GM12878 (cell line): Measurements from ENCODE around the gene PSMC3IP. TPM values are rescaled to one million over a fixed set of nuclear protein-coding genes. Genes with fewer than 3 reads are reported as not detected.
A peak's percentile ranks its signal among the peaks of the same experiment; 100 is the strongest.

Experiments used
- CBFB ChIP-seq: IDR thresholded peaks from 2 replicates; pipeline ENCODE4 v1.6.1; 2016; ENCODE audit warnings: antibody characterized with exemption, low read depth
- CREM ChIP-seq: IDR thresholded peaks from 2 replicates; pipeline ENCODE4 v1.6.1; 2014; ENCODE audit warnings: antibody characterized with exemption, low read depth
- EED ChIP-seq: sonication (generic); IDR thresholded peaks from 2 replicates; pipeline ENCODE4 v1.6.1; 2016; ENCODE audit warnings: antibody characterized with exemption, low read depth
- EGR1 ChIP-seq, 2 experiments: IDR thresholded peaks; 1 replicate in 1 of 2; 2 replicates in 1 of 2; pipeline ENCODE4 v1.6.1; 2011 to 2012; ENCODE audit warnings: low read depth in 2 of 2, low read length in 2 of 2, borderline replicate concordance in 1 of 2, mild to moderate bottlenecking in 1 of 2, moderate library complexity in 1 of 2
- ESRRA ChIP-seq: IDR thresholded peaks from 2 replicates; pipeline ENCODE4 v1.6.1; 2012; ENCODE audit warnings: mild to moderate bottlenecking, low read length, improper control_type of control experiment
- FOXM1 ChIP-seq: IDR thresholded peaks from 2 replicates; pipeline ENCODE4 v1.6.1; 2012; ENCODE audit warnings: low read depth, mild to moderate bottlenecking, inconsistent platforms, low read length, moderate library complexity
- HCFC1 ChIP-seq: fragments of 150-350 bp; IDR thresholded peaks from 2 replicates; pipeline ENCODE4 v1.6.1; 2014; ENCODE audit warnings: low read length
- IKZF1 ChIP-seq: fragments of 450-650 bp; conservative IDR thresholded peaks from 2 replicates; pipeline ENCODE4 v1.6.1; 2017; ENCODE audit warnings: antibody characterized with exemption, mild to moderate bottlenecking
- JUNB ChIP-seq: IDR thresholded peaks from 2 replicates; pipeline ENCODE4 v1.6.1; 2016; ENCODE audit warnings: antibody characterized with exemption, mild to moderate bottlenecking
- KLF5 ChIP-seq: fragments of 450-650 bp; IDR thresholded peaks from 2 replicates; pipeline ENCODE4 v1.6.1; 2014; ENCODE audit warnings: mild to moderate bottlenecking; ENCODE audit not compliant: partially characterized antibody
- LARP7 ChIP-seq: fragments of 450-650 bp; IDR thresholded peaks from 2 replicates; pipeline ENCODE4 v1.6.1; 2017; ENCODE audit warnings: mild to moderate bottlenecking
- NBN ChIP-seq: fragments of 450-650 bp; IDR thresholded peaks from 2 replicates; pipeline ENCODE4 v1.6.1; 2016
- NKRF ChIP-seq: fragments of 450-650 bp; conservative IDR thresholded peaks from 2 replicates; pipeline ENCODE4 v1.6.1; 2017; ENCODE audit warnings: mild to moderate bottlenecking, moderate library complexity
- NR2C1 ChIP-seq: fragments of 450-650 bp; IDR thresholded peaks from 2 replicates; pipeline ENCODE4 v1.6.1; 2017; ENCODE audit warnings: antibody characterized with exemption, mild to moderate bottlenecking, moderate library complexity
- NR2C2 ChIP-seq: IDR thresholded peaks from 2 replicates; pipeline ENCODE4 v1.6.1; 2011; ENCODE audit warnings: borderline replicate concordance, low read depth; ENCODE audit not compliant: control insufficient read depth, insufficient read length
- POLR2AphosphoS2 ChIP-seq: IDR thresholded peaks from 2 replicates; pipeline ENCODE4 v1.6.1; 2011; ENCODE audit warnings: low read depth, mild to moderate bottlenecking, low read length, improper control_type of control experiment, moderate library complexity
- RB1 ChIP-seq: fragments of 450-650 bp; formaldehyde crosslinking; IDR thresholded peaks from 2 replicates; pipeline ENCODE4 v1.6.1; 2017; ENCODE audit warnings: mild to moderate bottlenecking, borderline replicate concordance
- SIN3A ChIP-seq: IDR thresholded peaks from 2 replicates; pipeline ENCODE4 v1.6.1; 2012; ENCODE audit warnings: low read depth, low read length, improper control_type of control experiment
- SMAD1 ChIP-seq: fragments of 450-650 bp; IDR thresholded peaks from 2 replicates; pipeline ENCODE4 v1.6.1; 2018; ENCODE audit warnings: mild to moderate bottlenecking, low read depth; ENCODE audit not compliant: partially characterized antibody
- SP1 ChIP-seq: IDR thresholded peaks from one replicate; pipeline ENCODE4 v1.6.1; 2011; ENCODE audit warnings: low read depth, low read length
- WRNIP1 ChIP-seq: IDR thresholded peaks from 2 replicates; pipeline ENCODE4 v1.6.1; 2011; ENCODE audit warnings: low read depth, low read length, improper control_type of control experiment, borderline replicate concordance
- YY1 ChIP-seq: IDR thresholded peaks from 2 replicates; pipeline ENCODE4 v1.6.1; 2011; ENCODE audit warnings: low read depth, mild to moderate bottlenecking, low read length
- polyA plus RNA-seq, 11 experiments: library from polyadenylated mRNA; depleted of rRNA in 4 of 11; unstranded in 6 of 11; stranded (reverse) in 5 of 11; fragments of >200 nt; fragmentation: Nextera tagmentation in 4 of 11; fragmentation: Illumina TruSeq in 1 of 11; extraction: Ambion mirVana in 4 of 11; extraction: Trizol in 1 of 11; gene quantifications; 1 replicate in 1 of 11; 2 replicates in 10 of 11; pipeline versions ENCODE4 v1.2.1 to v1.2.3, GENCODE V29; 2011 to 2016; ENCODE audit warnings: inconsistent platforms in 2 of 11, missing spikeins in 2 of 11, low read depth in 1 of 11
- total RNA-seq, 4 experiments: library from RNA; depleted of rRNA in 3 of 4; stranded (reverse); fragments of >200 nt in 3 of 4; fragmentation: Illumina TruSeq in 1 of 4; extraction: Trizol in 1 of 4; gene quantifications; 2 replicates each; pipeline versions ENCODE4 v1.2.1 to v1.2.3, GENCODE V29; 2013 to 2021
- TF ChIP-seq, protein P1 (sequence below): fragments of 450-650 bp; IDR thresholded peaks from 2 replicates; pipeline ENCODE4 v1.6.1; 2017; ENCODE audit warnings: mild to moderate bottlenecking, moderate library complexity

PSMC3IP gene
- total and polyA plus RNA-seq, 10 of the 15 experiments (the other 5 are each of a cell fraction or from before 2014, with no cell fraction given), result 6.8 to 34.5 (median 17.7) TPM

- TF ChIP-seq POLR2AphosphoS2 (0 out of 2 replicates have a peak, but pooled peaks have one; percentile 19), JUNB (no peak), RB1 (0 out of 2 replicates have a peak, but pooled peaks have one; percentile 14), SP1 (peak; percentile 68), NR2C2 (no peak), EED (no peak), CREM (0 out of 2 replicates have a peak, but pooled peaks have one; percentile 10), EGR1 (IDR thresholded peaks at IDR 0.05; ENCODE audit: borderline replicate concordance in 1 of 2, low read depth in 2 of 2, low read length in 2 of 2) (no peak), ESRRA (no peak), SIN3A (peak; percentile 60; the same call in 1 of the 2 replicates), NKRF (no peak; the same call in none of the 2 replicates), IKZF1 (peak; percentile 70), NR2C1 (0 out of 2 replicates have a peak, but pooled peaks have one; percentile 25), HCFC1 (no peak; the same call in 1 of the 2 replicates), NBN (peak; percentile 60; the same call in 1 of the 2 replicates), KLF5 (no peak), CBFB (no peak), SMAD1 (peak; percentile 67), LARP7 (no peak), FOXM1 (no peak), YY1 (peak; percentile 76), WRNIP1 (no peak)
- TF ChIP-seq, protein P1, sequence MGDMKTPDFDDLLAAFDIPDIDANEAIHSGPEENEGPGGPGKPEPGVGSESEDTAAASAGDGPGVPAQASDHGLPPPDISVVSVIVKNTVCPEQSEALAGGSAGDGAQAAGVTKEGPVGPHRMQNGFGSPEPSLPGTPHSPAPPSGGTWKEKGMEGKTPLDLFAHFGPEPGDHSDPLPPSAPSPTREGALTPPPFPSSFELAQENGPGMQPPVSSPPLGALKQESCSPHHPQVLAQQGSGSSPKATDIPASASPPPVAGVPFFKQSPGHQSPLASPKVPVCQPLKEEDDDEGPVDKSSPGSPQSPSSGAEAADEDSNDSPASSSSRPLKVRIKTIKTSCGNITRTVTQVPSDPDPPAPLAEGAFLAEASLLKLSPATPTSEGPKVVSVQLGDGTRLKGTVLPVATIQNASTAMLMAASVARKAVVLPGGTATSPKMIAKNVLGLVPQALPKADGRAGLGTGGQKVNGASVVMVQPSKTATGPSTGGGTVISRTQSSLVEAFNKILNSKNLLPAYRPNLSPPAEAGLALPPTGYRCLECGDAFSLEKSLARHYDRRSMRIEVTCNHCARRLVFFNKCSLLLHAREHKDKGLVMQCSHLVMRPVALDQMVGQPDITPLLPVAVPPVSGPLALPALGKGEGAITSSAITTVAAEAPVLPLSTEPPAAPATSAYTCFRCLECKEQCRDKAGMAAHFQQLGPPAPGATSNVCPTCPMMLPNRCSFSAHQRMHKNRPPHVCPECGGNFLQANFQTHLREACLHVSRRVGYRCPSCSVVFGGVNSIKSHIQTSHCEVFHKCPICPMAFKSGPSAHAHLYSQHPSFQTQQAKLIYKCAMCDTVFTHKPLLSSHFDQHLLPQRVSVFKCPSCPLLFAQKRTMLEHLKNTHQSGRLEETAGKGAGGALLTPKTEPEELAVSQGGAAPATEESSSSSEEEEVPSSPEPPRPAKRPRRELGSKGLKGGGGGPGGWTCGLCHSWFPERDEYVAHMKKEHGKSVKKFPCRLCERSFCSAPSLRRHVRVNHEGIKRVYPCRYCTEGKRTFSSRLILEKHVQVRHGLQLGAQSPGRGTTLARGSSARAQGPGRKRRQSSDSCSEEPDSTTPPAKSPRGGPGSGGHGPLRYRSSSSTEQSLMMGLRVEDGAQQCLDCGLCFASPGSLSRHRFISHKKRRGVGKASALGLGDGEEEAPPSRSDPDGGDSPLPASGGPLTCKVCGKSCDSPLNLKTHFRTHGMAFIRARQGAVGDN, result peak; percentile 67
Measured at GRCh38 chr17:42566883-42567573, 10.5 kb downstream of the PSMC3IP start, which contains the start of gene MLX (continued).
